ENCODE measurements around the gene ARRDC1.
"Not testable (repeated sequence)": the region's sequence is repeated elsewhere in the genome, so short reads cannot be mapped to it uniquely, and the experiment has no call there.

The ARRDC1 gene

DNA sequence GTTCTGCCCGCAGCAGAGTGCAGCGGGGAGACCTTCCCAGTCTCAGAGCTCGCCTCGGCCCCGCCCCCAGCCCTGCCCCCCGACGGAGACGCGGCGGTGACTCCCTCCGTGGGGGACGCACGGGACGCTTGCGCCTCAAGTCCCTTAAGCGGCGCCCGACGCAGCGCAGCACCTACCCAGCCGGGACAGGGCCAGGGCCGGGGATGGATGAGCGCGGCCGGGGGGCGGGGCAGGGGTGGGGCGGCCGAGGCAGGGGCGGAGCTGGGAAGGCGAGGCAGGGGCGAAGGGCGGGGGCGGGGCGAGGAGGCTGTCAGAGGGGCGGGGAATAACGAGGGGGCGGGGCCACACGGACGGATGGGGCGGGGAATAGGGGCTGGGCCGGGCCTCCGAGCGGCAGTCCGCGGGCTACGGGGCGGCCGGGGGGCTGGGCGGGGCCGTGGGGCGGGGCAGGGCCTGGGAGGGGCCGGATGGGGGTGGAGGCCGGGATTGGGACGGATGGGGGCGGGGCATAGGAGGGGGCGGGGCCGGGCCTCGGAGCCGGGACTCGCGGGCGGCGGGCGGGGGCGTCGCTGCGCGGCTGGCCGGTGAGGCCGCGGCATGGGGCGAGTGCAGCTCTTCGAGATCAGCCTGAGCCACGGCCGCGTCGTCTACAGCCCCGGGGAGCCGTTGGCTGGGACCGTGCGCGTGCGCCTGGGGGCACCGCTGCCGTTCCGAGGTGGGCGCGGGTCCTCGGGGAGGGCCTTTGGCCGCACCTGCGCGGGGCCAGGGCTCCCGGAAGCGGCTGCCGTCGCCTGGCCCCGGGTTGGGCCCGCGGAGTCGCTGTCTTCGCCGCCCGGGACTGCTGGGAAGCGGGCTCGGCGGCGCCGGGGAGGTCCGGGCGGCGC is at the start of gene ARRDC1:
ARRDC1 (plus strand) TSS at position 566 of the 884 bp plus-strand sequence; CDS start at position 598, 32 bp downstream.
- peak; percentile 83 for DNase-seq (ENCODE audit: low read depth)

DNA sequence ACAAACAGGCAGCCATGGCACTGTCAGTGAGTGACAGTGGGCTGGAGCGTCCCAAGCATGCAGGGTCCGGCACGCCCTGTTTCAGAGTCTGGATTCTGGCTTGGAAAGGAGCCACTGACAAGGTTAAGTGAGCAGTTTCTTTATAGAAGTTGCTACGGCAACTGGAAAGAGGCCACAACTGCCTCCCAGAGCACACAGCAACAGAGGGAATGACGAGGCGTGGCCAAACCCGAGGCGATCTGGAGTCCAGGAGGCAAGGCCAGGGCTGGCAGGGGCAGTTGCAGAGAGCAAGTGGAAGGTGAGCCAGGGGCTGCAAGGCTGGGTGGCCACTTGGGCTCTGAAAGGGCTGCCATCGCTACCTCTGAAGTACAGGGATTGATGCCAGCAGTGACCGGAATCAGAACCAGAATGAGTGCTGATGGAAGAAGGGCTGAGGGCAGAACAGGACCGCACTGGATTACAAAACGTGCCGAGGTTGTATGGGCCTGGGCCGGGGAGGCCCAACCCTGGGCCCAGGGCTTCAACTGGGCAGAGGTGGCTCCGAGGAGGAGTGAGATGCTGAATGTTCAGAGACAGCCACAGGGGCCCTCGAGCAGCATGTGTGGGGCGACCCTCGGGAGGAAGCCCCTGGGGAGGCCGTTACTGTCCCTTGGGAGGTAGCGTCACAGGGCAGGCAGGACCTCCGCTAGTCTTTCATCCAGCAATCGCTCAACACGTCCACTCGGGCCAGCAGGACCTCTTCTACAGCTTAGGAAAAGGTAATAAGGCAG is 49.2 kb upstream of the ARRDC1 start:
- no peak for DNase-seq (ENCODE audit: low read depth)

DNA sequence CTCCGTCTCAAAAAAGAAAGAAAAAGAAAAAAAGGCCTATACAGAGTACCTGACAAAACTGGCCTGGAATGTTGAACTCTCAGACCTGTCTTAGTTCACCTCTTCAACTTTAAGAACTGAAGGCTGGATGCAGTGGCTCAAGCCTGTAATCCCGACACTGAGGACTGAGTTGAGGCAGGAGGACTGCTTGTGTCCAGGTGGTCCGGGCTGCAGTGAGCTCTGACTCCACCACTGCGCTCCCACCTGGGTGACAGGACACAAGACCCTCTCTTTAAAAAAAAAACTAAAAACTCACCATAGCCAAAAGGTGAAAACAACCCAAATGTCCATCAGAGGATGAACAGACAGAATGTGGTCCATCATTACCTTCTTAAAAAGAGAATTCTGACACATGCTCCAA is 47.4 kb upstream of the ARRDC1 start:
- DNase-seq (ENCODE audit: low read depth) = no peak

DNA sequence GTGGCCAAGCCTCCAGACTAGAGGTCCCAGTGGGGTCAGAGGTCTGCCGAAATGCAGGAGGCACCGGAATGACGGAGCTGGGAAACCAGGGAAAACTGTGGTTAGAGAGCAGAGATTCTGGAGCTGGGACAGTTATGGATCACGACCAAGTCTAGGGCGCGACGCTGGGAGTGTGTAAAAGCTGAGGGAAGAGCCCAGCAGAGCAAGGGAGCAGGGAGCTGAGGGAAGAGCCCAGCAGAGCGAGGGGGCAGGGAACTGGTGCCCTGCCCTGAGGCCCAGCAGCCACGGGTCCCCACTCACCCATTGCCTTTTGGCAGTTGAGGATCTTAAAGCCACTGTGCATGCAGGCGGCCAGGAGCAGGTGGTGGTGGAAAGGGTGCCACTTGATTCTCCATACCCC is 41.4 kb upstream of the ARRDC1 start:
- no peak for DNase-seq (ENCODE audit: low read depth)

GRCh38 chr9:137564817-137565411 is 40.6 kb upstream of the ARRDC1 start:
- DNase-seq (ENCODE audit: low read depth) = no peak

GRCh38 chr9:137568445-137568844 is 37.0 kb upstream of the ARRDC1 start:
- DNase-seq (ENCODE audit: low read depth) = not testable (repeated sequence)

DNA sequence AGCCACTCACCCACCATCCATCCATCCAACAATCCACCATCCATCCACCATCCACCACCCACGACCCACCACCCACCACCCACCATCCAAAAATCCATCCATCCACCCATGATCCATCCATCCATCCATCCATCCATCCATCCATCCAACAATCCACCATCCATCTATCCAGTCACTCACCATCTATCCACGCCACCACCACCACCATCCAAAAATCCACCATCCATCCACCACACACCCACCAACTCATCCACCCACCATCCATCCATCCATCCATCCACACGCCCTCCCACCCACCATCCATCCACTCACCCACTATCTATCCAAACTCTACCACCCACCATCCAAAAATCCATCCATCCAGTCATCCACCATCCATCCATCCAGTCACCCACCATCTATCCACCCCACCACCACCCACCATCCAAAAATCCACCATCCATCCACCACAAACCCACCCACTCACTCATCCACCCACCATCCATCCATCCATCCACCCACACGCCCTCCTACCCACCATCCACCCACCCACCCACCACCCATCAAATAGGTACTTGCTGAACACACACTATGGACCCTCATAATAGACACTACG is 35.8 kb upstream of the ARRDC1 start:
- DNase-seq (ENCODE audit: low read depth) = no peak

- DNase-seq (ENCODE audit: low read depth) = no peak
These were observed 34.9 kb upstream of the ARRDC1 start for GRCh38 chr9:137570566-137570965.

- DNase-seq (ENCODE audit: low read depth) = no peak
These were observed 31.3 kb upstream of the ARRDC1 start for GRCh38 chr9:137574192-137574591.

- DNase-seq (ENCODE audit: low read depth) = no peak
These were observed 30.1 kb upstream of the ARRDC1 start for GRCh38 chr9:137575364-137575715.

DNA sequence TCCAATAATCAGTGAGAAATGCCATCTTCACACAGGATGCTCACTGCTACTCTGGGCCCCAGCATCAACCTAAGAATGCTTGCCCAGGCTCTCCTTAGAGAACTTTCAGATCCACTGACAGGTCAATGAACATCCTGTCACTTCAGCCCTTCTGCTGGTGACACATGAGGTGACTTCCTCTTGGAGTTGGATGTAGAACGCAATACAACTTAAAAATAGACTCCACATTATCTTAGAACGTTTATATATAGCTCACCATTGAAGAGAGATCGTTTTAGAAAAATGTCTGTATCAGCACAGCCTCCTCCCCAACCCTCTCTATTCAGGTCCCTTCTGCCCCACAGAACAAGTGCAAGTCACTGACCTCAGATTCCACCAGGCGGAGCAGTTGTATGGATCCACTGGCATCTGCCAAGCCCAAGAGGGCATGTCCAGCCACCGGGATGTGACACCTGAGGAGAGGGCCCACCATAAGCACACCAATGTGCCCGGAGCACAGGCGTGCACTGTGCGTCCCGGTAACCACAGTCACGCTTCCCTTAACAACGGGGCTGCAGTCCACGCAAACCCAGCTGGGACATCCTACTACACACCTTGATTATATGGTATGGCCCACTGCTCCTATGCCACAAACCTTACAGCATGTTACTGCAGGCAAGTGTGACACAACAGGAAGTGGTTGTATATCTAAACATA is 29.6 kb upstream of the ARRDC1 start:
- no peak for DNase-seq (ENCODE audit: low read depth)

GRCh38 chr9:137578518-137579258 is 26.8 kb upstream of the ARRDC1 start, which contains the start of gene DPH7:
Gene DPH7 (minus strand): TSS chr9:137578925. CDS start chr9:137578777, 148 bp downstream.
- DNase-seq (ENCODE audit: low read depth) = peak; percentile 96

DNA sequence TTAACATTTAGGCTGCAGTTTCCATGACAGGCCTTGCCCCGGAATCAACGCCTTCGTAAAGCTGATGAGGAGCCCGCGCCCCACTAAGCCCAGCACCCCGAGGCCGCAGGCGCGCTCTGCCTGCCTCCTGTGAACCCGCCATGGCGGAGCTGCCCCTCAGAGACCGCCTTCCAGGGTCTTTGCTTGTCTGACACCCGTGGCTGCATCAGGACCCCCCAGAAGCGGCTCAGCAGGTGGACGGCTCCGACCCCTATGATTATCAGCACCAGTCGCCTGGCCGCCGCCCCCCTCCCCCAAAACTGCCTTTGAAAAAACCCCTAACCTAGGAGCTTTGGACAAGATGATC is 26.3 kb upstream of the ARRDC1 start:
- no peak for DNase-seq (ENCODE audit: low read depth)

- no peak for DNase-seq (ENCODE audit: low read depth)
These were observed 25.1 kb upstream of the ARRDC1 start for GRCh38 chr9:137580209-137580953.

DNA sequence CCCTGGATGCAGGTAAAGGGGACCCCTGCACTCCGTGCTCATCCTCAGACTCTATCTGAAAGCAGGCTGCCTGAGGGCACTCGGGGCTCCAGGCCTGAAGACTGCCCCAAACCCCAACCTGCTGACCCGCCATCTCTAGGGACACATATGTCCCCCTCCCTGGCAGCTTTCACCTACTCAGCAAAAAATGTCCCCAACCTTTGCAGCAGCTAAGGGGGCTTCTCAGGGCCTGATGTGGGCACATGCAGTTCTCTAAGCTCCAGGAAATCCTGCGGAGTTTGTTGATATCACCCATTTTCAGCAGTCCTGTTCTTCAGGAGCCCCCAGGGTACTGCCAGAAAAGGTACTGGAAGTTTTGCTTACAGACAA is 24.5 kb upstream of the ARRDC1 start:
- DNase-seq (ENCODE audit: low read depth) = no peak

DNA sequence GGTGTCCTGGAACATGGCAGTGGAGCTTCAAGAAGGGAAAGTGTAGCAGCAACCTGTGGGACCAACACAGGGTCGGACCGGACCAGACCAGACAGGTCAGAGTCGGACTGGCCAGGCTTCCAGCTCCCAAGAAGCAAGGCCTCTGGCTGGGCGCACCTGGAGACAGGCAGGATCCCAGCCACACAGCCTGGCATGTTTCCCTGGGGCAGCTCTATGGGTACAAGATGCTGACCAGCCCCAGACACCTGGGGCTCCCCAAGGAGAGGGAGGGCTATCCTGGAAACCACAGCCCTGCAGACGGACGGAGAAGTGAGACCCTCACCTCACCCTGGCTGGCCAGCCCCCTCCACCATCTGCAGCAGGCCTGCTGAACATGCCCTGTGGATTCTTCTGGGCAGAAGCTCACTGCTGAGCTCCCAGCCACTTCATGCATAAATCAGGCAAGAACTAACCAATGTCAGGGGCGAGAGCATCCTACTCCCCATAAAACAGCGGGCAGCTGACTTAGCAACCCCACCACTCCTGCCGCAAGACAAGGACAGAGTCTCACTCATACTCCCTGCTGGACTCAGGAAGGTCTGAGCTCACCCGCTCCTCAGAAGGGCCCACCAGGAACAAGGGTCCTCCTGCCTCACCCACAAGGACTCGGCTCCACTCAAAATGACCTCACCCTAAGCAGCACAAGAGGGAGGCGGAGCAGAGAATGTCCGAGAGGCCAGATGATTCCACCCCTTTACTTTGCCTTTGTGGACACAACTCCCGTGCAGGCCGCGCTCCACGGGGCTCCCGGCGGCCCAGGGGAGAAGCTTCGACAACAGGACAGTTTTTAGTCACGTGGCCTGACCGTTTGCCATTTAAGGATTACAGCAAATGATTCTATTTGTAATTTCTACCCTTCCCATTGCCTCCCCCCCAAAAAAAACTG is 23.9 kb upstream of the ARRDC1 start:
- DNase-seq (ENCODE audit: low read depth) = no peak

GRCh38 chr9:137582286-137582860 is 23.1 kb upstream of the ARRDC1 start:
- DNase-seq (ENCODE audit: low read depth) = no peak

DNA sequence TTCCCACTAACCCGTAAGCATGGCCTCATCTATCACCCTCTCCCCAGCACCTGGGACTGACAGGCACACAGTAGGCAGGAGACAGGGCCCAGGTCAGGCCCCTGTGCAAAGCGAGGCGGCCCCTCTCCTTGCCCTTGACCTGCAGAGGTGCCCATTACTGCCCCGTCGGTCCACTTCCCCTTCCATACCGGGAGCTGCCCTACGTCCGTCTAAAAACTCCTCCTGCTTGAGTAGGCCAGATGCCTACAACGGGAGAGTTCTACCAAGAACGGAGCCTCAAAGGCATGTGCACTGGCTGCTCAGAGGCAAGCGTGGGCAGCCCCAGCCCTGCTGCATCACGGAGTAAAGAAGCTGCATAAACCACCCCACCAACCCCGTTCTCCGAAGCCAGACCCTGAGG is 22.1 kb upstream of the ARRDC1 start:
- no peak for DNase-seq (ENCODE audit: low read depth)

DNA sequence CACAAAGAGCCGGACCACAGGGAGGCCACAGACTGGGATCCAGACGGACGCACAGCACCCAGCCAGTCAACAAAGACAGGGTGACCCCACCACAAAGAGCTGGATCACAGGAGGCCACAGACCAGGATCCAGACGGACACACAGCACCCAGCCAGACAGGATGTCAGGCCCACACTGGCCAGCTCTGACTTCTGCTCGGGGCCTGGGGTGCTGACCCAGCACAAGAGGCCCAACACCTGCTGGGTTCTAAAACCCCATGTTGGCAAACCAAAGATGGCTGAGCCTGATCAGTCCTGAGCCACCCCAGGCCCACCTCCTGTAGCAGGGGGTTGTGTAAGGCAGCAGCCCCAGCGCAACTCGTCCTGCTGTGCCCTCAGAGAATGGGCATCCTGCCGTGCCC is 21.5 kb upstream of the ARRDC1 start:
- DNase-seq (ENCODE audit: low read depth) = no peak
